K562 (cell line): Measurements from ENCODE around the gene EXOC3. TPM values are rescaled to one million over a fixed set of nuclear protein-coding genes. Genes with fewer than 3 reads are reported as not detected.

Experiments
- CBFB ChIP-seq: sonication (generic); formaldehyde crosslinking; IDR thresholded peaks from 2 replicates; pipeline ENCODE4 v1.4.0; 2020; ENCODE audit warnings: mild to moderate bottlenecking, missing genetic modification reagents
- DNMT1 ChIP-seq: fragments of 450-650 bp; IDR thresholded peaks from 2 replicates; pipeline ENCODE4 v1.6.1; 2016; ENCODE audit warnings: antibody characterized with exemption, mild to moderate bottlenecking
- HIVEP1 ChIP-seq: fragments of 250-450 bp; sonication (Bioruptor Pico); IDR thresholded peaks from 2 replicates; pipeline ENCODE4 v1.4.0; 2020; ENCODE audit warnings: mild to moderate bottlenecking
- HNRNPL ChIP-seq: fragments of 200-400 bp; formaldehyde crosslinking; IDR thresholded peaks from 2 replicates; pipeline ENCODE4 v1.6.1; 2017; ENCODE audit warnings: low read depth, mild to moderate bottlenecking, low read length
- SPI1 ChIP-seq: IDR thresholded peaks from 2 replicates; pipeline ENCODE4 v1.6.1; 2011; ENCODE audit warnings: low read depth, low read length, control low read depth, borderline replicate concordance
- SREBF2 ChIP-seq: sonication (generic); formaldehyde crosslinking; IDR thresholded peaks from 2 replicates; pipeline ENCODE4 v1.4.0; 2020; ENCODE audit warnings: mild to moderate bottlenecking, missing genetic modification reagents
- TAF15 ChIP-seq: fragments of 200-400 bp; formaldehyde crosslinking; IDR thresholded peaks from 2 replicates; pipeline ENCODE4 v1.6.1; 2017; ENCODE audit warnings: mild to moderate bottlenecking, low read depth, low read length, moderate library complexity
- TCF7L2 ChIP-seq: fragments of 150-350 bp; IDR thresholded peaks from 2 replicates; pipeline ENCODE4 v1.6.1; 2016; ENCODE audit warnings: low read depth, mild to moderate bottlenecking, low read length, moderate library complexity
- ZNF311 ChIP-seq: fragments of 250-450 bp; sonication (Bioruptor Pico); IDR thresholded peaks from 2 replicates; pipeline ENCODE4 v1.4.0; 2020; ENCODE audit warnings: mild to moderate bottlenecking, moderate library complexity
- ZNF507 ChIP-seq: conservative IDR thresholded peaks from 2 replicates; pipeline ENCODE4 v1.6.1; 2017; ENCODE audit warnings: missing genetic modification characterization, missing compliant biosample characterization
- polyA plus RNA-seq, 8 experiments: library from polyadenylated mRNA; depleted of rRNA in 4 of 8; stranded (reverse) in 5 of 8; unstranded in 3 of 8; fragments of >200 nt; fragmentation: Nextera tagmentation in 2 of 8; fragmentation: Illumina TruSeq in 1 of 8; extraction: Ambion mirVana in 2 of 8; extraction: Trizol in 1 of 8; gene quantifications; 2 replicates each; pipeline versions ENCODE4 v1.2.1 to v1.2.3, GENCODE V29; 2011 to 2014; ENCODE audit warnings: inconsistent platforms in 1 of 8, missing spikeins in 1 of 8
- total RNA-seq, 7 experiments: library from RNA; depleted of rRNA in 6 of 7; stranded (reverse); fragments of >200 nt in 6 of 7; fragmentation: Illumina TruSeq in 2 of 7; extraction: Trizol in 2 of 7; gene quantifications; 2 replicates each; pipeline versions ENCODE4 v1.2.1 to v1.2.3, GENCODE V29; 2011 to 2021; ENCODE audit warnings: low replicate concordance in 1 of 7
- TF ChIP-seq, protein P1 (sequence below): fragments of 250-450 bp; sonication (Bioruptor Pico); IDR thresholded peaks from 2 replicates; pipeline ENCODE4 v1.8.0; 2021; ENCODE audit warnings: mild to moderate bottlenecking, moderate library complexity
- TF ChIP-seq, protein P2 (sequence below): sonication (generic); formaldehyde crosslinking; IDR thresholded peaks from 2 replicates; pipeline ENCODE4 v1.9.0; 2022; ENCODE audit warnings: mild to moderate bottlenecking, missing genetic modification reagents

EXOC3 gene
- total and polyA plus RNA-seq, 9 of the 15 experiments (the other 6 are each of a cell fraction or from before 2014, with no cell fraction given): 1.4 to 41.9 (median 22.4) TPM

DNA sequence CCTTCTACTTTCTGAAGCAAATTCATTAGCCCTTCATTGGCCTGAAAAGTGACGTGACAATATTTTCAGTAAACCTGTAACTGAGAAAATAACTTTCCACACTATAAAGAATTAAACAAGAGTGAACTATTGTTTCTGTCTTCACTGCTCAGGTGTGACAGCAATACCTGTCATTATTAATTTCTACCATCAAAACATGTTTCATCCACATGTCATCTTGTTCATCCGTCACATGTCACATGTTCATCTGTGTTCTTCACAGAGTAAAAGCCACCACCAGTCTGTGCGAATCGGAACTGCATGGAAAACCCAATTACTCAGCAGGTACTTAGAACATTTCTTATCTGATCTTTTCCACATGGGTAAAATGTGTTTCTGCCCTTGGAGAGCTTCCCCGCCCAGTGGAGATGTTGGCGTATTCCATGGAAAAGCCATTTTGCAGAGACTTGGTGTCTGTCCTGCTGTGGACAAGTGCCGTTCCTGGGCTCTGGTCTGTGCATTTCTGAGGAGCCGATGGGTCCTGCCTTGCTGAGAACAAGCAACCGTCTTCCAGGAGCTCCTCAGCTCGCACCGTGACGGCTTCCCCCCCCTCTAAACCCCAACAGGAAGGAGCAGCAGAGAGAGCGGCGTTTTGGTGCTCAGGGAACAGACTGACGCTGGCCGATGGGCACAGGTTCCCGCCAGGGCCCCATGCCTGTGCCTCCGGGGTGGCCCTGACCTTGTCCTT lies 10.6 kb upstream of the EXOC3 start (continued):
- TF ChIP-seq SREBF2 (CRISPR knock-in tag) (no peak), CBFB (CRISPR knock-in tag) (no peak), DNMT1 (no peak), ZNF311 (CRISPR knock-in tag) (no peak), ZNF507 (tag) (no peak), HIVEP1 (CRISPR knock-in tag) (no peak), TCF7L2 (no peak), HNRNPL (no peak), SPI1 (no peak), TAF15 (no peak)
- TF ChIP-seq, protein P1, sequence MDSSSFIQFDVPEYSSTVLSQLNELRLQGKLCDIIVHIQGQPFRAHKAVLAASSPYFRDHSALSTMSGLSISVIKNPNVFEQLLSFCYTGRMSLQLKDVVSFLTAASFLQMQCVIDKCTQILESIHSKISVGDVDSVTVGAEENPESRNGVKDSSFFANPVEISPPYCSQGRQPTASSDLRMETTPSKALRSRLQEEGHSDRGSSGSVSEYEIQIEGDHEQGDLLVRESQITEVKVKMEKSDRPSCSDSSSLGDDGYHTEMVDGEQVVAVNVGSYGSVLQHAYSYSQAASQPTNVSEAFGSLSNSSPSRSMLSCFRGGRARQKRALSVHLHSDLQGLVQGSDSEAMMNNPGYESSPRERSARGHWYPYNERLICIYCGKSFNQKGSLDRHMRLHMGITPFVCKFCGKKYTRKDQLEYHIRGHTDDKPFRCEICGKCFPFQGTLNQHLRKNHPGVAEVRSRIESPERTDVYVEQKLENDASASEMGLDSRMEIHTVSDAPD (CRISPR knock-in tag): no peak
- TF ChIP-seq, protein P2, sequence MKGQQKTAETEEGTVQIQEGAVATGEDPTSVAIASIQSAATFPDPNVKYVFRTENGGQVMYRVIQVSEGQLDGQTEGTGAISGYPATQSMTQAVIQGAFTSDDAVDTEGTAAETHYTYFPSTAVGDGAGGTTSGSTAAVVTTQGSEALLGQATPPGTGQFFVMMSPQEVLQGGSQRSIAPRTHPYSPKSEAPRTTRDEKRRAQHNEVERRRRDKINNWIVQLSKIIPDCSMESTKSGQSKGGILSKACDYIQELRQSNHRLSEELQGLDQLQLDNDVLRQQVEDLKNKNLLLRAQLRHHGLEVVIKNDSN (CRISPR knock-in tag): no peak
